ENCODE results near the gene GUCY1A2.
"Not testable (repeated sequence)": the region's sequence is repeated elsewhere in the genome, so short reads cannot be mapped to it uniquely, and the experiment has no call there.

Gene GUCY1A2, protein sequence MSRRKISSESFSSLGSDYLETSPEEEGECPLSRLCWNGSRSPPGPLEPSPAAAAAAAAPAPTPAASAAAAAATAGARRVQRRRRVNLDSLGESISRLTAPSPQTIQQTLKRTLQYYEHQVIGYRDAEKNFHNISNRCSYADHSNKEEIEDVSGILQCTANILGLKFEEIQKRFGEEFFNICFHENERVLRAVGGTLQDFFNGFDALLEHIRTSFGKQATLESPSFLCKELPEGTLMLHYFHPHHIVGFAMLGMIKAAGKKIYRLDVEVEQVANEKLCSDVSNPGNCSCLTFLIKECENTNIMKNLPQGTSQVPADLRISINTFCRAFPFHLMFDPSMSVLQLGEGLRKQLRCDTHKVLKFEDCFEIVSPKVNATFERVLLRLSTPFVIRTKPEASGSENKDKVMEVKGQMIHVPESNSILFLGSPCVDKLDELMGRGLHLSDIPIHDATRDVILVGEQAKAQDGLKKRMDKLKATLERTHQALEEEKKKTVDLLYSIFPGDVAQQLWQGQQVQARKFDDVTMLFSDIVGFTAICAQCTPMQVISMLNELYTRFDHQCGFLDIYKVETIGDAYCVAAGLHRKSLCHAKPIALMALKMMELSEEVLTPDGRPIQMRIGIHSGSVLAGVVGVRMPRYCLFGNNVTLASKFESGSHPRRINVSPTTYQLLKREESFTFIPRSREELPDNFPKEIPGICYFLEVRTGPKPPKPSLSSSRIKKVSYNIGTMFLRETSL

GRCh38 chr11:107018219-107018901 is at the start of gene GUCY1A2:
Gene GUCY1A2 (minus strand): TSS chr11:107018476. CDS start chr11:107018055, 421 bp downstream.
- DNase-seq: no peak

DNA sequence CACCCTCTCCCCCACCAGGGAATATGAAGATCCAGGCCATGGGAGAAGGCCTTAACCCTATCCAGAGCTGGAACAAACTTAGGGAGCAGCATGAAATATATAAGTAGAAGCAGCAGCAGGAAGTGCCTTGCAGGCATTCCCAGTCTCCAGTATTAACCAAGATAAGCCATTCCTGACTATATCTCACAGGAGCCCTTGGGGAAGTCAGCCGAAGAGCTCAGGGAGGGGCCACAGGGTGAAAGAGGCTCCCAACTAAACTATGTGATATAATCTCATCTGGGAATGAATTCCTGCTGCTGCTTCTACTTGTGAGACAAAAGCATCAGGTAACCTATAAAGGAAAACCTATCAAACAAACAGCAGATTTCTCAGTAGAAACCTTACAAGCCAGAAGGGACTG is 36.1 kb upstream of the GUCY1A2 start:
- DNase-seq: no peak

GRCh38 chr11:107051332-107051731 is 33.1 kb upstream of the GUCY1A2 start:
- DNase-seq: not testable (repeated sequence)

- DNase-seq: not testable (repeated sequence)
Measured at GRCh38 chr11:107050899-107051298, 32.6 kb upstream of the GUCY1A2 start.

GRCh38 chr11:107050121-107050520 is 31.8 kb upstream of the GUCY1A2 start:
- no peak for DNase-seq

GRCh38 chr11:107044503-107044902 is 26.2 kb upstream of the GUCY1A2 start:
- no peak for DNase-seq

DNA sequence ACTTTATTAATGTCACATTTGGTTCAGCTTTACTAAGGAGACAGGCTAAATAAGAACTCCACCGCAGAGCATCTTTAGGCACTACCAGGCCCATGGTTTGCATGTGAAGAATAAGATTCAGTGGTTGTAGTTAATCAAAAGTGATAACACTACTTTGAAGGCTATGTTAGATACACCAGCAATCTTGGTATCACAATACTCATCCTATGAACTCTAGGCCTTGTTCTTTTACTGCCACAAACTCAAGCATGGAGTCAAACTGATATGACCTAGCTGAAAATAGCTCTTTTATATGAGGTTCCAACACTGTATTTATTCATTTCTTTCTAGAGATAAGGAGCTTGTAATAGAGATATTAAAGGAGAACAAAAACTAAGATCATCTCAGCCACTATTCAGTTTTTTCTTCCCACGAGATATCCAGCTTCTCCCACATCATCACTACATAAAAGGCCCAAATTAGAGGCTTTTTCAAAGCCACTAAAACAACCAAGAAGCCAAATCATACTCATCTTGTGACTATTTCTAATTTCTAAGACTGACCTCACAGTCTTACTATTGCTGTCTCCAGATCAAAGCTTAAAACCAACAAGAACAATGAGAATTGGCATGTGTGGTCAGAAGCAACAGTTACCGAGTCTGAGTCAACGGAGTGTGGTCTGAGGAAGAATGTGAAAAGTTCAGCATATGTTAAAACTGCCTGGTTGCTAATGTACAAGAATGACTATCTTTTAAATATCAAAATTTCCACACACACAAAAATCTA is 25.1 kb upstream of the GUCY1A2 start:
- DNase-seq: no peak

DNA sequence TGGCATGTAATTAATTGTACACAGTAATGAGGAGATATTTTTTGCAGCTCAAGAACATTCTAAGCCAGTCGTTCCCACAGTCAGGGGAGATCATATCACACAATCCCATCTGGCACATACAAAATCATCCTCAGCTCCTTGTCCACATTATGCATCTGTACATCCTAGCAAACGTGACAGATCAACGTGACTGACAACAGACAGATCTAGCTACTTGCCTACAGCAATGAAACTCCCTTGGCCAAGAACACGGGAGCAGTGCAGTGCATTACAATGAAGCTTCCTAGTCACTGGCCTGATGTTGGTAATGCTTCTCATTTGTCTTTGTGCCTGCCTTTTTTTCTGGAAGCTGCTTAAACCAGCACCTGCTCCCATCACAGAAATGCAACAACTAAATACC is 24.5 kb upstream of the GUCY1A2 start:
- DNase-seq: no peak

DNA sequence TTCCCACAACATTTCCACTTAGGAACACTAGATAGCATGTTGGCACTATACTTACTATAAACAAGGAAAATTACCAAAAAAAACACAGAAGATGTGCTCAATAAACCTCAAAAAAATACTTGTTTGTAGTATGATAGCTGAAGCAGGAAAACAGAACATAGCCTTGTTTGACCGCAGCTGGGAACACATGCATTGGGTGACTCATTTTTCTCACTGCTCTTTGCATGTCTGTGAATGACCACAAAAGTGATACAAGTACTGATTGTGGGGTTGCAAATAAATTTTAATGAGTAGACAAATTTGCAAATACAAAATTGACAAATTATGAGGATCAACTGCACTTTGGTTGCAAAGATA is 22.8 kb upstream of the GUCY1A2 start:
- DNase-seq: no peak

DNA sequence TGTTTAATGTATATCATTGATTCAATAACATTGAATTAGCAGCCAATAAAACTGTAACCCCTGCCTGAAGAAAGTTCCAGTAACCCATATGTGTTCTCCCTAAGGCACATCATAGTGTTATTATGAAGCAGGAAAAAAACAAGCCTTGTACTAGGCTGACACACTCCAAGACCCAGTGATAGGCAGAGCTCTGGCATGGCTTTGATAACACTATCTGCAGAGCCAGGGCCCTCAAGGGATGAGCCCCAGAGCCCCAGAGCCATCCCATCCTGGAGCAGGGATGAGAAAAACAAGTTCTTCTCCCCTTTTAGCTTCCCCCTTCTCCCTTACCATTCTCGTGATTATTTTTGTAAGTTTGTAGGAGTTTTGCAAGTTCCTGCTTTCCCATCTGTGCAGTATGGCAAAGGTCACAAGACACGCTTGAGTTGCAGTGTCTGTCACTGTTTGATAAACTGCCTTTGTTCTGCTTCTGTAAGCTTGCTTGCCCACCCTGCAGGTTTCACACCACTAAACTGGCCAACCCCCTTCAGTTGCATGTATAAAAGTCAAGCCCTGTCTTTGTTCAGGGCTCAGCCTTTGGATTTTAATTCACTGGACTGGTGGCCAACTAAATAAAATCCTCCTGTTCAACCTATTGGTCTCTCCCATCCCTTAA is 22.3 kb upstream of the GUCY1A2 start:
- no peak for DNase-seq

GRCh38 chr11:107025673-107026072 is 7.4 kb upstream of the GUCY1A2 start:
- no peak for DNase-seq

DNA sequence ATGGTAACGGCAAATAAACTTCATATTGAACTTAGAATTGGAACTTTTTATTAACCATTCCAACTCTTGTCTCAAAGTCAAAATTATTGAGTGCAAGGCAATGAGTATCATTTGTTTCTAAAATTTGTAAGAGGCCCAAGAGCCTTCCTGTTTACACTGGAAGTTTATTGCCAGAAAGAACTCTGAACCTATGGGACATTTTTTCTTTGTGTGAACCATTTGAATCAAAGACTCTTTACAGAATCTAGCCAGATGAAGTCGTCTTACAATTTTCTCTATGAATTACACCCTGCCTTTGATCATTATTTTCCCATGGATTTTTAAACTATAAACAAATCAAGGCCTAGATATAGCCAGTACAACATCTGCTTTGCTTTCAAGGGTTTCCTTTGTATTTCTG is 2.3 kb upstream of the GUCY1A2 start:
- no peak for DNase-seq

DNA sequence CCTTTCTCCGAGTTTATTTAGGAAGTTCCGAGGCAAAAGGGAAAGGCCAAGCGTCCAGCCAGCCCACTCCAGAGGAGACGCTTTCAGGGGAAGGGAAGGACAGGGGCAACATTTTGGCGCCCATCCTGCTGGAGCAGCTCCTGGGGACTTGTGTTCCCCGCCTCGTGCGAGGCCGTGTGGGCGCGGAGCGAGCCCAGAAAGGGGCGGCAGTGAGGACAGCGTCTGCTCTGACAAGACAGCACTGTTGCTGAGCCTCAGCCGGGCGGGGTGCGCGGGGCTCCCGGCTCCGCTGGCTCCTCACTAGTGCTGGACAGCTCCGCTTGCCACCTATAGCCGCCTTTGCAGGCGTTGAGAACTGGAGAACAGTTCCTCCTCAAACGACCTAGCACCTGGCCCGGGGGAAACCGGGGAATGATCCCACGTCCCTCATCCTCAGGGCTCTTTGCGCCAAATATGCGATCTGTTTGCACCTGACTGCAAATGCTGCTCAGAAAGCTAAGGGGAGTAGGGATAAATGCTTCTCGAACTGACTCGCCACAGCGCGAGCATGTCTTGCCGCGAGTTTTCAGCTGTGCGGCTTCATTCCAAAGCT is 722 bp upstream of the GUCY1A2 start:
- DNase-seq: no peak

DNA sequence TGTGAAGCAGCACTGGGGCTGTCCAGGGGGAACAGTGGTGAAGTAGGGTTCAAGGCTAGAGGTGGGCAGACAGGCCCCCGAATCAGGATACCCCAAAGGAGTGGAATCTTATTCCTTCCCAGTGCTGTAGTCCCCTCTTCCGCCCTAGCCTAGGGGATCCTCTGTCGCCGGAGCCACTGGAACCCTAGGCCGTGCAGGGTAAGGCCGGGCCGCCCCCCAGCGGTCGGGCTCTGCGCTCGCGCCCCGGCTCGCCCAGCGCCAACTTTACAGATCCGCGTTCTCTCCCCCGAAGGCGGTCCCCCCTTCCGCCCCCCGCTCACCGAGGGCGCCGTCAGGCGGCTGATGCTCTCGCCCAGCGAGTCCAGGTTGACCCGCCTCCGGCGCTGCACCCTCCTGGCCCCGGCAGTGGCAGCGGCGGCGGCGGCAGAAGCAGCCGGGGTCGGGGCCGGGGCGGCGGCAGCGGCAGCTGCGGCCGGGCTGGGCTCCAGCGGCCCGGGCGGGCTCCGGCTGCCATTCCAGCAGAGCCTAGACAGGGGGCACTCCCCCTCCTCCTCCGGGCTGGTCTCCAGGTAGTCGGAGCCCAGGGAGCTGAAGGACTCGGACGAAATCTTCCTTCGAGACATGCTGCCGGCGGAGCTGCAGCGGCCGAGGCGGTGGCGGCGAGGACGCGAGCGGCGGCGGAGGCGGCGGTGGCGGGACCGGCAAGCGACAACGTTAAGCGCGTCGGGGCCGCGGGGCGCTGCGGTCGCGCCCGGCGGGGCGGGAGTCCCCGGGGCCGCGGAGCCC is 650 bp downstream of the GUCY1A2 start:
- DNase-seq: no peak

GRCh38 chr11:107017104-107017432 is 1.2 kb downstream of the GUCY1A2 start:
- no peak for DNase-seq

DNA sequence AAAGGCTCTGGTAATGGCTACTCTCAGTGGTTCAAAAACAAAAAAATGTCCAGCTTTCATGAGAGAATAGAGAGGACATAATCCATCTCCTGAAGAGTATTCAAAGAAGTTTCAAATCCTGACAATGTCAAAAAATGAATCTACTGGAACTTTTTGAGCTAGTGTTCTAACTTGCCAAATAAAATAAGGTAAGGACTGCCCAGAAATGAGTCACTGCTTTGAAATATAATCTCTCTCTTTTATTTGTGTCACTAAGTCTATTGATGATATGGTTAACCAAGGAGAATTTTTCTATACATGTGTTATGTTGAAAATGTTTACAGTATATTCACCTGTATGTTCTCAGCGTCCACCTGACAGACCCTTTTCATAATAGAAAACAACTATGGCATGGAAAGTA is 3.4 kb downstream of the GUCY1A2 start:
- DNase-seq: no peak

DNA sequence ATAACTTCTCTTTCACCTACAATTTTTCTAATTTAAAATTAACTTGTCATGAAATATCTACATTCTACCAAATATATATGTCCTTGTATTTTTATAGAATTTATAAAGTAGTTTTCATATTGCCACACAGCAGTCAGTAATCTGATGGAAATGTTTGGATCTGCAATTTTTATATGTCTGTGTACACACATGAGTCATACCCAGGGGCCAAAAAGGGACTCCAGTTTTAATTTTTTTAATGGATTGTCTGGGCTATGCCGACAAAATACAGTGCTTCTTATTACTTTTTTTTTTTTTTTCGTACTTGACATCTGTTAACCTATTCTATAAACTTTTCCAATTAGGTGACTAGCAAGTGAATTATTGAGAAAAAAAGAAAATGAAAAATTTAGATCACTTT is 6.3 kb downstream of the GUCY1A2 start:
- DNase-seq: no peak

DNA sequence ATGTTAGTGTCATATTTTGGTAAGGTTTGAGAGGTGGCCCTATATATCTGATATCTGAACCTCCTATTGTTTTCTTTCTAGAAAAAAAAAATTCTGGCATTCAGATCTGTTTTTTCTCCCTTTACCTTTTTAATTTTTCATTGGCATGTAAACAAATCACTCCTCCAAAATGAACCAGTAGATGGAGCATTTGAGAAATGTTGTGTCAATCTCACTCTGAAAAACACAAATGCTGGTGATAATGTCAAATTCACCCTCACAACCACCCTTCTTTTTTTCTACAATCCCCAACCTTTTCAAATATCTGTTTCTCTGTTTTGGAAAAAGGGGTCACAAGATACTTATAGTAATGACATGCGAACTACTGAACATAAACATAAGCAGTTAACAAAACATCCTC is 9.1 kb downstream of the GUCY1A2 start:
- no peak for DNase-seq

GRCh38 chr11:107006076-107006833 is 12.0 kb downstream of the GUCY1A2 start:
- no peak for DNase-seq

- DNase-seq: no peak
Measured at GRCh38 chr11:106999196-106999595, 19.1 kb downstream of the GUCY1A2 start.

DNA sequence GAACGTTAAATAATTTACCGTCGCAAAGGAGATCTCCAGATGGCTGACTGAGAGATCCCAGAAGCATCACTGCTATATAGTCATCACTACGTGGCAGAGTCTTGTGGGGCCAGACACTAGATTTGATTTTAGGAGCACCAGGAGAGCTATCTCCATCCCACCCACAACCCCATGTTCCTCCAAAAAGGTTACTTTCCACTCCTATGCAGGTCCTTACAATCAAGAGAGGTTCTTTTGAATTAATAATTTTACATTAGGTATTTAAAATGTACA is 19.4 kb downstream of the GUCY1A2 start:
- DNase-seq: no peak

All from stimulated activated naive CD4-positive, alpha-beta T cell (primary cell).